Stimulated activated CD4-positive, alpha-beta T cell treated with anti-CD3 and anti-CD28 coated beads, Interleukin-4, amount 100 ng/mL, for 1 hour (primary cell): Measurements from ENCODE around the gene PTPN1.
"Not testable (repeated sequence)": the region's sequence is repeated elsewhere in the genome, so short reads cannot be mapped to it uniquely, and the experiment has no call there.

Source experiments
- DNase-seq: peaks from one replicate; pipeline ENCODE4 v3.0.0-alpha.2; 2020

Gene PTPN1

GRCh38 chr20:50509923-50510705, at the start of gene PTPN1:
Gene PTPN1, plus strand, starts transcription at chr20:50510383. Its CDS starts 145 bp downstream, at chr20:50510528.
- peak; percentile 99 for DNase-seq

GRCh38 chr20:50460608-50461267, 49.4 kb upstream of the PTPN1 start:
- DNase-seq: peak; percentile 78

GRCh38 chr20:50462093-50462690, 48.0 kb upstream of the PTPN1 start:
- no peak for DNase-seq

GRCh38 chr20:50464026-50464724, 46.0 kb upstream of the PTPN1 start:
- peak; percentile 49 for DNase-seq

GRCh38 chr20:50464725-50465650, 45.2 kb upstream of the PTPN1 start:
- no peak for DNase-seq

GRCh38 chr20:50467174-50467573, 43.0 kb upstream of the PTPN1 start:
- DNase-seq: no peak

GRCh38 chr20:50467718-50468356, 42.3 kb upstream of the PTPN1 start:
- peak; percentile 25 for DNase-seq

- no peak for DNase-seq
These were observed 41.8 kb upstream of the PTPN1 start for GRCh38 chr20:50468378-50468798.

GRCh38 chr20:50469176-50469723, 40.9 kb upstream of the PTPN1 start:
- no peak for DNase-seq

GRCh38 chr20:50469796-50470195, 40.4 kb upstream of the PTPN1 start:
- no peak for DNase-seq

GRCh38 chr20:50470264-50470858, 39.8 kb upstream of the PTPN1 start:
- DNase-seq: no peak

GRCh38 chr20:50471231-50471630, 39.0 kb upstream of the PTPN1 start:
- no peak for DNase-seq

- no peak for DNase-seq
These were observed 37.2 kb upstream of the PTPN1 start for GRCh38 chr20:50472693-50473664.

- DNase-seq: not testable (repeated sequence)
These were observed 35.8 kb upstream of the PTPN1 start for GRCh38 chr20:50474356-50474755.

- DNase-seq: no peak
These were observed 34.4 kb upstream of the PTPN1 start for GRCh38 chr20:50475681-50476292.

- no peak for DNase-seq
These were observed 32.8 kb upstream of the PTPN1 start for GRCh38 chr20:50477239-50477872.

GRCh38 chr20:50478162-50478990, 31.8 kb upstream of the PTPN1 start:
- DNase-seq: peak; percentile 70

GRCh38 chr20:50481741-50482140, 28.4 kb upstream of the PTPN1 start:
- DNase-seq: no peak
